ENCODE measurements around the gene LHFPL6. TPM values are rescaled to one million over a fixed set of nuclear protein-coding genes. Genes with fewer than 3 reads are reported as not detected.

The LHFPL6 gene
- total and polyA plus RNA-seq, 2 experiments from 2014 or later: 12.1 to 14.1 TPM

DNA sequence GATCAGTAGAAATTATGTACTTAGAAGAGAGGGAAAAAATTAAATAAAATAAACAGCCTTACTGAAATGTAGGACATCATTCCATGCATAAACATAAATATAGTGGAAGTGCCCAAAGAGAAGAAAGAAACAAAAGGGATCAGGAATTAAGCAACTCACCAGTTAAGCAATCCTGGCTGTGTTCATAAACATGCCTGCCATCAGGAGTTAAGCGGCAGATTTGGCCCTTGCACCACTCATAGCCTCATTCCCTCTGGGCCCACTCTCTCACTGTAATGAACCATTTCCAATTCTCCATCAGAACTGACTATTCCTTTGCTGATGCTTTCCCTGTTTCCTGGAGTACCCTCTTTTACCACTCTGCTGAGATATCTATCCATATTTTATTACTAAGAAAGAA lies 281.4 kb downstream of the LHFPL6 start:
- no peaks in the 10 kb centered on the region for H3K36me3 ChIP-seq (replicated peaks; ENCODE audit: insufficient read depth, low read depth)
- DNase-seq (ENCODE audit: low spot score): no peak
- H3K27ac ChIP-seq: no peak overlapping the region
- H3K4me3 ChIP-seq: no peak overlapping the region
- no peaks in the 10 kb centered on the region for H3K79me2 ChIP-seq
- peaks cover 2% of the 10 kb centered on the region for H3K27me3 ChIP-seq
- H4K20me1 ChIP-seq (ENCODE audit: insufficient read depth, poor library complexity, severe bottlenecking): no peaks in the 10 kb centered on the region
- no peaks in the 10 kb centered on the region for H3K9me2 ChIP-seq (replicated peaks; ENCODE audit: insufficient read depth)
- WGBS (ENCODE audit: low lambda C conversion rate, missing lambda C conversion rate): 81% methylated on average over 1 of the region's 1 CpG
- H3K9me3 ChIP-seq (ENCODE audit: low read depth): no peaks in the 10 kb centered on the region
- H3K4me2 ChIP-seq: no peak overlapping the region
- no peaks in the 10 kb centered on the region for H3K4me1 ChIP-seq (ENCODE audit: insufficient read depth)
- H2AFZ ChIP-seq: no peak overlapping the region
- TF ChIP-seq EZH2phosphoT487 (IDR thresholded peaks at IDR 0.05; ENCODE audit: low read depth, severe bottlenecking, unreplicated experiment): no peak
- TF ChIP-seq EZH2 (IDR thresholded peaks at IDR 0.05; ENCODE audit: borderline replicate concordance): no peak
- TF ChIP-seq, protein P1, sequence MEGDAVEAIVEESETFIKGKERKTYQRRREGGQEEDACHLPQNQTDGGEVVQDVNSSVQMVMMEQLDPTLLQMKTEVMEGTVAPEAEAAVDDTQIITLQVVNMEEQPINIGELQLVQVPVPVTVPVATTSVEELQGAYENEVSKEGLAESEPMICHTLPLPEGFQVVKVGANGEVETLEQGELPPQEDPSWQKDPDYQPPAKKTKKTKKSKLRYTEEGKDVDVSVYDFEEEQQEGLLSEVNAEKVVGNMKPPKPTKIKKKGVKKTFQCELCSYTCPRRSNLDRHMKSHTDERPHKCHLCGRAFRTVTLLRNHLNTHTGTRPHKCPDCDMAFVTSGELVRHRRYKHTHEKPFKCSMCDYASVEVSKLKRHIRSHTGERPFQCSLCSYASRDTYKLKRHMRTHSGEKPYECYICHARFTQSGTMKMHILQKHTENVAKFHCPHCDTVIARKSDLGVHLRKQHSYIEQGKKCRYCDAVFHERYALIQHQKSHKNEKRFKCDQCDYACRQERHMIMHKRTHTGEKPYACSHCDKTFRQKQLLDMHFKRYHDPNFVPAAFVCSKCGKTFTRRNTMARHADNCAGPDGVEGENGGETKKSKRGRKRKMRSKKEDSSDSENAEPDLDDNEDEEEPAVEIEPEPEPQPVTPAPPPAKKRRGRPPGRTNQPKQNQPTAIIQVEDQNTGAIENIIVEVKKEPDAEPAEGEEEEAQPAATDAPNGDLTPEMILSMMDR (IDR thresholded peaks at IDR 0.05; ENCODE audit: poor library complexity): no peak

DNA sequence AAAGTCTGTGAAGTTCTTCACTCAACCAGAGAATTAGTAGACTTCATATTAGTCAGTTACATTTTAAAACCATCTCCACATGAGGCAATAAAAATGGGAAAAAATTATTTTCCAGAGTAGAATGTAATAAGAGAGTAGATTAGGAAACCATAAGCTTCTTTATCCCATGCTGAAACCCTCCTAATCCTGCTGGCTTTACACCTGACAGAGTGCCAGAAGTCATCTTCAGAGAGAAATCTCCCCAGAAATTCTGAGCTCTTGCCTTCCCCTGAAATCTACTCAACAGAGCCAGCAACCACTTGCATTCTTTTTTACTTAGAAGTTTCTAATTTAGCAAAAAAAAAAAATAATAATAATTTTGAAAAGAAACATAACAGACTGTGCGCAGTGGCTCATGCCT lies 284.8 kb downstream of the LHFPL6 start:
- Histone ChIP-seq H3K4me1 (ENCODE audit: insufficient read depth) (no peaks in the 10 kb centered on the region), H2AFZ (no peak overlapping the region), H3K27ac (no peak overlapping the region), H3K9me3 (ENCODE audit: low read depth) (no peaks in the 10 kb centered on the region), H3K27me3 (peaks cover 2% of the 10 kb centered on the region), H4K20me1 (ENCODE audit: insufficient read depth, poor library complexity, severe bottlenecking) (no peaks in the 10 kb centered on the region), H3K9me2 (replicated peaks; ENCODE audit: insufficient read depth) (no peaks in the 10 kb centered on the region), H3K36me3 (replicated peaks; ENCODE audit: insufficient read depth, low read depth) (no peaks in the 10 kb centered on the region), H3K4me2 (no peak overlapping the region), H3K4me3 (no peak overlapping the region), H3K79me2 (no peaks in the 10 kb centered on the region)
- DNase-seq (ENCODE audit: low spot score): no peak
- WGBS (ENCODE audit: low lambda C conversion rate, missing lambda C conversion rate): 94% methylated on average over 1 of the region's 1 CpG
- TF ChIP-seq, protein P1 (IDR thresholded peaks at IDR 0.05; ENCODE audit: poor library complexity): no peak
- TF ChIP-seq EZH2phosphoT487 (IDR thresholded peaks at IDR 0.05; ENCODE audit: low read depth, severe bottlenecking, unreplicated experiment): no peak
- TF ChIP-seq EZH2 (IDR thresholded peaks at IDR 0.05; ENCODE audit: borderline replicate concordance): no peak

DNA sequence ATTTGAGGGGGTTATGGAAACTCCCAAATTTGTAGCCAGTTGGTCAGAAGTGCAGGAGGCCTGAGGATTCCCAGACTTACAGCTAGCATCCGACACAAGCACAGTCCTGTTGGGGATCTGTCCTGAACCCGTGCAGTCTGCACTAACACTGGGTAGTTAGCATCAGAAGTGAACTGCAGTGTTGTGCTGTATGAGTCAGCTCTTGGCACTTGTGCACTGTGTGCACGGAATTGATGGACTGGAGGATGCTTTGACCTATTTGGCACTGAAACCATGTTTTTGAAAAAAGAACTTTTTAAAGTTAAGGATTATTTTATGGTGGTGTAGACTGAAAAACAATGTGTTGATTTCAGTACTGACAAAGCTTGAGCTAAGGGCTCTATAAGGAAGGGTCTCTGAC lies 285.7 kb downstream of the LHFPL6 start:
- no peaks in the 10 kb centered on the region for H3K27me3 ChIP-seq
- no peaks in the 10 kb centered on the region for H3K9me3 ChIP-seq (ENCODE audit: low read depth)

More for the DNA sequence above, 285.7 kb downstream of the LHFPL6 start:
- Histone ChIP-seq H3K9me2 (replicated peaks; ENCODE audit: insufficient read depth) (no peaks in the 10 kb centered on the region), H3K27ac (no peak overlapping the region), H3K4me2 (no peak overlapping the region), H4K20me1 (ENCODE audit: insufficient read depth, poor library complexity, severe bottlenecking) (no peaks in the 10 kb centered on the region), H3K4me1 (ENCODE audit: insufficient read depth) (no peaks in the 10 kb centered on the region), H3K79me2 (no peaks in the 10 kb centered on the region), H3K4me3 (no peak overlapping the region), H3K36me3 (replicated peaks; ENCODE audit: insufficient read depth, low read depth) (no peaks in the 10 kb centered on the region), H2AFZ (no peak overlapping the region)
- TF ChIP-seq EZH2phosphoT487 (IDR thresholded peaks at IDR 0.05; ENCODE audit: low read depth, severe bottlenecking, unreplicated experiment) (no peak), EZH2 (IDR thresholded peaks at IDR 0.05; ENCODE audit: borderline replicate concordance) (no peak)
- TF ChIP-seq, protein P1 (IDR thresholded peaks at IDR 0.05; ENCODE audit: poor library complexity): no peak
- DNase-seq (ENCODE audit: low spot score): no peak
- WGBS (ENCODE audit: low lambda C conversion rate, missing lambda C conversion rate): 78% methylated on average over 3 of the region's 3 CpGs

Data from hepatocyte (in vitro differentiated cells).